Hepatocyte (in vitro differentiated cells): Measurements from ENCODE around the gene IFT122.

Source experiments
- CTCF ChIP-seq: fragments of 200-600 bp; sonication (generic); IDR thresholded peaks from 2 replicates; pipeline ENCODE4 v1.5.1; 2016; ENCODE audit warnings: antibody characterized with exemption, mild to moderate bottlenecking; ENCODE audit not compliant: poor library complexity
- EZH2 ChIP-seq: fragments of 200-600 bp; sonication (generic); IDR thresholded peaks from 2 replicates; pipeline ENCODE4 v1.6.1; 2016; ENCODE audit warnings: antibody characterized with exemption, mild to moderate bottlenecking, borderline replicate concordance
- EZH2phosphoT487 ChIP-seq: fragments of 200-600 bp; sonication (generic); IDR thresholded peaks from one replicate; pipeline ENCODE4 v1.6.1; 2018; ENCODE audit warnings: antibody characterized with exemption, mild to moderate bottlenecking, low read depth, moderate library complexity; ENCODE audit not compliant: unreplicated experiment, severe bottlenecking

GRCh38 chr3:129567939-129568338, 127.9 kb downstream of the IFT122 start:
- no peak for TF ChIP-seq EZH2
- TF ChIP-seq CTCF: no peak
- no peak for TF ChIP-seq EZH2phosphoT487
